ENCODE measurements around the gene SPINK1. TPM values are rescaled to one million over a fixed set of nuclear protein-coding genes. Genes with fewer than 3 reads are reported as not detected.

Gene SPINK1
- total and polyA plus RNA-seq, 2 of the 4 experiments (the other 2 are of a cell fraction): not detected

- H3K9me3 ChIP-seq (ENCODE audit: control insufficient read depth, insufficient read depth, low read length): no peaks in the 10 kb centered on the region
- no peak overlapping the region for H2AK5ac ChIP-seq (ENCODE audit: low read depth, low read length)
- H3K14ac ChIP-seq (replicated peaks; ENCODE audit: low read depth, low read length): no peak overlapping the region
- ATAC-seq (ENCODE audit: low read depth) (no peak), DNase-seq (no peak)
- BruUV-seq (replicated peaks): no TSS peak
- no peak overlapping the region for H3K9ac ChIP-seq (ENCODE audit: low read depth, low read length)
- H3K18ac ChIP-seq (ENCODE audit: low read depth, low read length): no peak overlapping the region
- no peaks in the 10 kb centered on the region for H3K79me1 ChIP-seq (ENCODE audit: low read depth in 1 of 2, low read length in 2 of 2)
- H4K91ac ChIP-seq (ENCODE audit: insufficient read depth, low read depth, low read length): no peak overlapping the region
- WGBS, 2 experiments (ENCODE audit: extremely low coverage in 2 of 2, insufficient read length in 1 of 2): 67% methylated on average over 1 of the region's 3 CpGs; no CpG with 5 or more reads in 1 of the 2 experiments
- H3K9me1 ChIP-seq (ENCODE audit: insufficient read depth, low read length): no peaks in the 10 kb centered on the region
- no peaks in the 10 kb centered on the region for H4K20me1 ChIP-seq (ENCODE audit: insufficient read depth, low read length)
- H3K56ac ChIP-seq (ENCODE audit: extremely low read depth, insufficient read depth, low read length): no peak overlapping the region
- H2AK9ac ChIP-seq (replicated peaks; ENCODE audit: low read depth, low read length, poor library complexity): no peak overlapping the region
- H2BK5ac ChIP-seq (ENCODE audit: low read depth, low read length, poor library complexity, severe bottlenecking): no peak overlapping the region
- H3K27me3 ChIP-seq (ENCODE audit: control insufficient read depth, insufficient read depth, low read length): no peaks in the 10 kb centered on the region
- ChIA-PET POLR2A (ENCODE audit: unreplicated experiment) (no interaction called here), CTCF (no interaction called here)
- dilution Hi-C loops (cut with HindIII; ENCODE audit: low sequenced_read_pairs, unreplicated experiment): no loop called here
- no peak overlapping the region for H4K5ac ChIP-seq (ENCODE audit: low read depth, low read length)
- H3K4me1 ChIP-seq (ENCODE audit: control insufficient read depth, insufficient read depth, low read length): no peaks in the 10 kb centered on the region
- H3K4me2 ChIP-seq (ENCODE audit: low read depth, low read length): no peak overlapping the region
- H2BK20ac ChIP-seq (ENCODE audit: low read depth, low read length): no peak overlapping the region
- no peak overlapping the region for H2AFZ ChIP-seq (replicated peaks; ENCODE audit: low read length, poor library complexity)
- no peak overlapping the region for H2BK15ac ChIP-seq (ENCODE audit: low read depth, low read length)
- in situ Hi-C loops (cut with MboI; ENCODE audit: low sequenced_read_pairs): no loop called here
- H3K4ac ChIP-seq (ENCODE audit: low read depth, low read length): no peak overlapping the region
- H3K23ac ChIP-seq (ENCODE audit: low read depth, low read length): no peak overlapping the region
- no peak overlapping the region for H3K4me3 ChIP-seq (ENCODE audit: insufficient read depth, low read depth, low read length)
- H3K27ac ChIP-seq (ENCODE audit: insufficient read depth, low read length): no peak overlapping the region
- H3K36me3 ChIP-seq (ENCODE audit: control insufficient read depth, insufficient read depth, low read length): no peaks in the 10 kb centered on the region
- no peak overlapping the region for H2BK120ac ChIP-seq (ENCODE audit: low read depth, low read length)
- intact Hi-C loops (cut with micrococcal nuclease): no loop called here
- TF ChIP-seq RFX5 (IDR thresholded peaks at IDR 0.05; ENCODE audit: low read depth, low read length) (no peak), USF2 (IDR thresholded peaks at IDR 0.05; ENCODE audit: low read depth, low read length) (no peak), MXI1 (IDR thresholded peaks at IDR 0.05; ENCODE audit: borderline replicate concordance, low read depth, low read length) (no peak), RCOR1 (IDR thresholded peaks at IDR 0.05; ENCODE audit: insufficient replicate concordance, low read length) (no peak), ELK1 (IDR thresholded peaks at IDR 0.05; ENCODE audit: borderline replicate concordance, low read depth, low read length) (no peak), CTCF (conservative IDR thresholded peaks at IDR 0.05; ENCODE audit: low read depth, low read length) (no peak), RAD21 (IDR thresholded peaks at IDR 0.05; ENCODE audit: low read length) (no peak)
- H4K8ac ChIP-seq (ENCODE audit: low read depth in 2 of 2, low read length in 2 of 2): no peak overlapping the region
These were observed 43.5 kb upstream of the SPINK1 start for GRCh38 chr5:147874910-147875367.
